ENCODE measurements around the gene HLX. TPM values are rescaled to one million over a fixed set of nuclear protein-coding genes. Genes with fewer than 3 reads are reported as not detected.

HLX gene
- total RNA-seq, 1 experiment from 2014 or later = 0.39 TPM

- Histone ChIP-seq H3K4me1 (ENCODE audit: control insufficient read depth, insufficient read depth, low read length) (no peaks in the 10 kb centered on the region), H3K27ac (ENCODE audit: low read length) (no peak overlapping the region), H3K9me3 (ENCODE audit: control insufficient read depth, insufficient read depth, low read depth, low read length) (no peaks in the 10 kb centered on the region), H3K27me3 (ENCODE audit: control insufficient read depth, insufficient read depth, low read length) (no peaks in the 10 kb centered on the region), H3K4me3 (ENCODE audit: low read depth in 2 of 2, low read length in 2 of 2) (no peak overlapping the region), H3K36me3 (ENCODE audit: control insufficient read depth, insufficient read depth, low read length) (no peaks in the 10 kb centered on the region)
- DNase-seq (ENCODE audit: low read depth, low spot score) = no peak
- no TSS peak for BruUV-seq (replicated peaks)
- no peak for ATAC-seq
- no peak for TF ChIP-seq REST (IDR thresholded peaks at IDR 0.05; ENCODE audit: insufficient read depth in 1 of 2, low read depth in 2 of 2, low read length in 1 of 2)
- no peak for TF ChIP-seq TCF7L2 (IDR thresholded peaks at IDR 0.05; ENCODE audit: low read depth, low read length)
- no peak for TF ChIP-seq CTCF (IDR thresholded peaks at IDR 0.05)
- no peak for TF ChIP-seq SIN3A (IDR thresholded peaks at IDR 0.05; ENCODE audit: borderline replicate concordance, insufficient read depth, low read depth, low read length)
- TF ChIP-seq POLR2AphosphoS5 (IDR thresholded peaks at IDR 0.05; ENCODE audit: low read depth, low read length) = no peak
- POLR2A ChIA-PET = no interaction called here
- in situ Hi-C loops (cut with HindIII; ENCODE audit: low pct_unique_long_range_greater_than_20kb, low sequenced_read_pairs) (no loop called here), intact Hi-C loops (cut with micrococcal nuclease; ENCODE audit: unreplicated experiment) (no loop called here)
- CTCF ChIA-PET = no interaction called here
Observed at GRCh38 chr1:220926146-220926545, 46.9 kb downstream of the HLX start.

- H3K9me3 ChIP-seq (ENCODE audit: control insufficient read depth, insufficient read depth, low read depth, low read length) = no peaks in the 10 kb centered on the region
- ATAC-seq = no peak
- no TSS peak for BruUV-seq (replicated peaks)
- H3K27me3 ChIP-seq (ENCODE audit: control insufficient read depth, insufficient read depth, low read length) = no peaks in the 10 kb centered on the region
- ChIA-PET POLR2A (no interaction called here), CTCF (no interaction called here)
- no peak overlapping the region for H3K4me3 ChIP-seq (ENCODE audit: low read depth in 2 of 2, low read length in 2 of 2)
- no peaks in the 10 kb centered on the region for H3K36me3 ChIP-seq (ENCODE audit: control insufficient read depth, insufficient read depth, low read length)
- in situ Hi-C loops (cut with HindIII; ENCODE audit: low pct_unique_long_range_greater_than_20kb, low sequenced_read_pairs) (no loop called here), intact Hi-C loops (cut with micrococcal nuclease; ENCODE audit: unreplicated experiment) (no loop called here)
- no peaks in the 10 kb centered on the region for H3K4me1 ChIP-seq (ENCODE audit: control insufficient read depth, insufficient read depth, low read length)
- DNase-seq (ENCODE audit: low read depth, low spot score) = no peak
- no peak for TF ChIP-seq TCF7L2 (IDR thresholded peaks at IDR 0.05; ENCODE audit: low read depth, low read length)
- no peak overlapping the region for H3K27ac ChIP-seq (ENCODE audit: low read length)
Observed at GRCh38 chr1:220927442-220927841, 48.2 kb downstream of the HLX start.

- no peak overlapping the region for H3K27ac ChIP-seq (ENCODE audit: low read length)
- DNase-seq (ENCODE audit: low read depth, low spot score) (no peak), ATAC-seq (no peak)
- no peak for TF ChIP-seq CTCF (IDR thresholded peaks at IDR 0.05)
- no peak for TF ChIP-seq SIN3A (IDR thresholded peaks at IDR 0.05; ENCODE audit: borderline replicate concordance, insufficient read depth, low read depth, low read length)
- TF ChIP-seq TCF7L2 (IDR thresholded peaks at IDR 0.05; ENCODE audit: low read depth, low read length) = no peak
- no peak for TF ChIP-seq REST (IDR thresholded peaks at IDR 0.05; ENCODE audit: insufficient read depth in 1 of 2, low read depth in 2 of 2, low read length in 1 of 2)
- no peak for TF ChIP-seq POLR2AphosphoS5 (IDR thresholded peaks at IDR 0.05; ENCODE audit: low read depth, low read length)
- in situ Hi-C loops (cut with HindIII; ENCODE audit: low pct_unique_long_range_greater_than_20kb, low sequenced_read_pairs) (no loop called here), intact Hi-C loops (cut with micrococcal nuclease; ENCODE audit: unreplicated experiment) (no loop called here)
- H3K4me3 ChIP-seq (ENCODE audit: low read depth in 2 of 2, low read length in 2 of 2) = no peak overlapping the region
- no peaks in the 10 kb centered on the region for H3K4me1 ChIP-seq (ENCODE audit: control insufficient read depth, insufficient read depth, low read length)
- POLR2A ChIA-PET = no interaction called here
- CTCF ChIA-PET = no interaction called here
- no TSS peak for BruUV-seq (replicated peaks)
- no peaks in the 10 kb centered on the region for H3K9me3 ChIP-seq (ENCODE audit: control insufficient read depth, insufficient read depth, low read depth, low read length)
- no peaks in the 10 kb centered on the region for H3K36me3 ChIP-seq (ENCODE audit: control insufficient read depth, insufficient read depth, low read length)
- no peaks in the 10 kb centered on the region for H3K27me3 ChIP-seq (ENCODE audit: control insufficient read depth, insufficient read depth, low read length)
Observed at GRCh38 chr1:220928320-220928719, 49.1 kb downstream of the HLX start.
